Kidney (tissue), 14 donors: ENCODE results near the gene ATP6V1A. TPM values are rescaled to one million over a fixed set of nuclear protein-coding genes. Genes with fewer than 3 reads are reported as not detected.

ENCODE experiments used
- DNase-seq, 5 donors: peaks; one replicate each; pipeline ENCODE4 v3.0.0-alpha.2; 2013 to 2020
- FAIRE-seq: peaks from 2 replicates; lab custom pipeline; 2012; peaks lifted over from hg19 to GRCh38; lab: Jason Lieb, UNC
- H3K27ac ChIP-seq, 2 donors: one replicate each; pipeline ENCODE4 v1.7.0; 2013; ENCODE audit warnings: low read depth in 2 of 2, low read length in 2 of 2, inconsistent platforms in 1 of 2
- H3K27me3 ChIP-seq: one replicate; pipeline ENCODE4 v1.7.1; 2013; ENCODE audit warnings: low read length, inconsistent platforms; ENCODE audit not compliant: control insufficient read depth, insufficient read depth
- H3K36me3 ChIP-seq, 3 donors: one replicate each; pipeline versions ENCODE4 v1.7.0 to v1.7.1; 2013; ENCODE audit warnings: low read length in 3 of 3, control low read depth in 1 of 3, inconsistent platforms in 1 of 3; ENCODE audit not compliant: insufficient read depth in 3 of 3, control insufficient read depth in 2 of 3
- H3K4me1 ChIP-seq, 3 donors: one replicate each; pipeline versions ENCODE4 v1.7.0 to v1.7.1; 2013; ENCODE audit warnings: low read length in 3 of 3, inconsistent platforms in 1 of 3, low read depth in 1 of 3; ENCODE audit not compliant: control insufficient read depth in 2 of 3, insufficient read depth in 2 of 3
- H3K4me3 ChIP-seq, 3 donors: one replicate each; pipeline versions ENCODE4 v1.7.0 to v1.8.1; 2013; ENCODE audit warnings: low read length in 3 of 3, control low read depth in 1 of 3, inconsistent platforms in 1 of 3
- H3K9ac ChIP-seq, 3 donors: one replicate each; pipeline versions ENCODE4 v1.7.0 to v1.7.1; 2013; ENCODE audit warnings: low read length in 3 of 3, control low read depth in 1 of 3, inconsistent platforms in 1 of 3
- H3K9me3 ChIP-seq, 3 donors: one replicate each; pipeline versions ENCODE4 v1.7.0 to v1.7.1; 2013; ENCODE audit warnings: low read length in 3 of 3, control low read depth in 1 of 3, inconsistent platforms in 1 of 3; ENCODE audit not compliant: control insufficient read depth in 2 of 3, insufficient read depth in 1 of 3
- intact Hi-C: fragments of 100-400 bp; cut with DNase I; formaldehyde crosslinking; loops from one replicate; pipeline ENCODE4 v1.11.1; 2022
- polyA plus RNA-seq: library from polyadenylated mRNA; stranded (reverse); fragments of 350-450 nt; fragmentation: Illumina TruSeq; extraction: RNeasy Lipid Tissue Mini Kit (QIAGEN cat#74804); gene quantifications from one replicate; pipeline ENCODE4 v1.2.3, GENCODE V29; 2014; ENCODE audit warnings: low read depth, low replicate concordance; ENCODE audit not compliant: insufficient read depth
- total RNA-seq: library from RNA; stranded (reverse); fragmentation: NEBNext Ultra II Directional; extraction: Animal tissue kit (Norgen Biotek cat#: 25700); gene quantifications from one replicate; pipeline ENCODE4 v1.2.1, GENCODE V29; 2021
- TF ChIP-seq, protein P1 (sequence below): IDR thresholded peaks from 3 replicates; pipeline ENCODE4 v1.5.1; 2012; ENCODE audit warnings: mild to moderate bottlenecking, moderate library complexity, borderline replicate concordance; ENCODE audit not compliant: insufficient read depth; ENCODE audit errors: extremely low read depth
- donor health status: control.
- donor health status: control.
- donor health status: control.
- donor health status: control.
- donor health status: control.
- donor health status: DM: yes; HTN: yes; CAD: no.
- donor health status: Normal renal cell carcinoma (clear cell type).

Gene ATP6V1A
- total and polyA plus RNA-seq, 2 donors from 2014 or later = 87.1 to 172 TPM

DNA sequence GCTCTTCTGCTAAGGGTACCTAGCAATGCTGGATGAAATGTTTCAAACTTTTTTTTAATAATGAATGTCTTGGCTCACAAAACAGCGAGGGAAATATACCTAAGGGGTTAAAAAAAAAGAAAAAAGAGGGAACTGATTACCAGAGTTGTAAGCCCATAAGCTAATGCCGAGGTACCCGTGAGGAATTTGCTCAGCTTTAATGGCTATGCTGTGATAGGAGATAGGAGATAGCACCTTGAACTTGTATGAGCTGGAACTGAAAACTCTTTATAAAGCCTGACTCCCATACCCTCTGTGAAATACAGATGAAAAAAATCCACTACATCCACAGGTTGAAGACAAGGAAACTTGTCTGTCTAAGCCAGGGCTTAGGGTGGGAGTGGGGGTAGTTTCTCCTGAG is 105.7 kb downstream of the ATP6V1A start:
- TF ChIP-seq, protein P1, sequence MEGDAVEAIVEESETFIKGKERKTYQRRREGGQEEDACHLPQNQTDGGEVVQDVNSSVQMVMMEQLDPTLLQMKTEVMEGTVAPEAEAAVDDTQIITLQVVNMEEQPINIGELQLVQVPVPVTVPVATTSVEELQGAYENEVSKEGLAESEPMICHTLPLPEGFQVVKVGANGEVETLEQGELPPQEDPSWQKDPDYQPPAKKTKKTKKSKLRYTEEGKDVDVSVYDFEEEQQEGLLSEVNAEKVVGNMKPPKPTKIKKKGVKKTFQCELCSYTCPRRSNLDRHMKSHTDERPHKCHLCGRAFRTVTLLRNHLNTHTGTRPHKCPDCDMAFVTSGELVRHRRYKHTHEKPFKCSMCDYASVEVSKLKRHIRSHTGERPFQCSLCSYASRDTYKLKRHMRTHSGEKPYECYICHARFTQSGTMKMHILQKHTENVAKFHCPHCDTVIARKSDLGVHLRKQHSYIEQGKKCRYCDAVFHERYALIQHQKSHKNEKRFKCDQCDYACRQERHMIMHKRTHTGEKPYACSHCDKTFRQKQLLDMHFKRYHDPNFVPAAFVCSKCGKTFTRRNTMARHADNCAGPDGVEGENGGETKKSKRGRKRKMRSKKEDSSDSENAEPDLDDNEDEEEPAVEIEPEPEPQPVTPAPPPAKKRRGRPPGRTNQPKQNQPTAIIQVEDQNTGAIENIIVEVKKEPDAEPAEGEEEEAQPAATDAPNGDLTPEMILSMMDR = no peak
- H3K4me1 ChIP-seq = no peaks in the 10 kb centered on the region
- no peak overlapping the region for H3K27ac ChIP-seq
- no peaks in the 10 kb centered on the region for H3K36me3 ChIP-seq
- intact Hi-C loops = no loop called here
- no peaks in the 10 kb centered on the region for H3K9me3 ChIP-seq
- no peaks in the 10 kb centered on the region for H3K27me3 ChIP-seq
- FAIRE-seq (no peak), DNase-seq (no peak)
- H3K4me3 ChIP-seq = no peak overlapping the region
- H3K9ac ChIP-seq = no peak overlapping the region

Other genes with a start within 250 kb of the ATP6V1A start
- 16.7 TPM for gene SPICE1, start 231.9 kb upstream of the ATP6V1A start, total RNA-seq
- gene SPICE1, start 231.9 kb upstream of the ATP6V1A start, polyA plus RNA-seq = 4.3 TPM
- gene SIDT1, start 214.5 kb upstream of the ATP6V1A start, total RNA-seq = 4.9 TPM
- 0.92 TPM for gene SIDT1, start 214.5 kb upstream of the ATP6V1A start, polyA plus RNA-seq
- 21.3 TPM for gene USF3, start 50.4 kb upstream of the ATP6V1A start, total RNA-seq
- 6.5 TPM for gene USF3, start 50.4 kb upstream of the ATP6V1A start, polyA plus RNA-seq
- gene NAA50, start 786 bp upstream of the ATP6V1A start, total RNA-seq = 101 TPM
- gene NAA50, start 786 bp upstream of the ATP6V1A start, polyA plus RNA-seq = 45.4 TPM
- gene GRAMD1C, start 91.8 kb downstream of the ATP6V1A start, total RNA-seq = 21.0 TPM
- 21.0 TPM for gene GRAMD1C, start 91.8 kb downstream of the ATP6V1A start, polyA plus RNA-seq
- gene ZDHHC23, start 201.0 kb downstream of the ATP6V1A start, total RNA-seq = 20.1 TPM
- 4.8 TPM for gene ZDHHC23, start 201.0 kb downstream of the ATP6V1A start, polyA plus RNA-seq